GM23338 (cell line): ENCODE data around the gene VPS41. TPM values are rescaled to one million over a fixed set of nuclear protein-coding genes. Genes with fewer than 3 reads are reported as not detected.

Source experiments
- ATAC-seq: fragments of 200-7000 bp; cut with Tn5 transposase; 3 replicates; pipeline ENCODE4 v1.9.1; 2020
- DNase-seq: peaks from one replicate; pipeline ENCODE4 v3.0.0-alpha.2; 2015; ENCODE audit warnings: low spot score
- H2AFZ ChIP-seq: fragments of 200-600 bp; sonication (generic); 2 replicates; pipeline ENCODE4 v1.8.0; 2016; ENCODE audit warnings: antibody characterized with exemption, mild to moderate bottlenecking, moderate library complexity
- H3F3A ChIP-seq: fragments of 200-600 bp; sonication (generic); replicated peaks from 2 replicates; pipeline ENCODE4 v1.8.0; 2017; ENCODE audit warnings: antibody characterized with exemption, mixed run types, low read depth
- H3K27ac ChIP-seq: fragments of 200-600 bp; sonication (generic); 2 replicates; pipeline ENCODE4 v1.6.1; 2016; ENCODE audit warnings: low read depth
- H3K27me3 ChIP-seq: fragments of 200-600 bp; sonication (generic); 2 replicates; pipeline ENCODE4 v1.8.0; 2016; ENCODE audit warnings: mild to moderate bottlenecking, mixed run types, moderate library complexity; ENCODE audit not compliant: insufficient read depth
- H3K36me3 ChIP-seq: fragments of 200-600 bp; sonication (generic); 2 replicates; pipeline ENCODE4 v1.8.0; 2016; ENCODE audit warnings: mild to moderate bottlenecking; ENCODE audit not compliant: insufficient read depth
- H3K4me1 ChIP-seq: fragments of 200-600 bp; sonication (generic); 2 replicates; pipeline ENCODE4 v1.8.0; 2016; ENCODE audit warnings: mild to moderate bottlenecking, moderate library complexity; ENCODE audit not compliant: insufficient read depth
- H3K4me2 ChIP-seq: fragments of 200-600 bp; sonication (generic); 2 replicates; pipeline ENCODE4 v1.7.1; 2017; ENCODE audit warnings: mixed run types
- H3K4me3 ChIP-seq: fragments of 200-600 bp; sonication (generic); 2 replicates; pipeline ENCODE4 v1.6.1; 2016; ENCODE audit warnings: mixed run types
- H3K79me2 ChIP-seq: fragments of 200-600 bp; sonication (generic); replicated peaks from 2 replicates; pipeline ENCODE4 v1.8.0; 2017; ENCODE audit warnings: mild to moderate bottlenecking; ENCODE audit not compliant: insufficient read depth
- H3K9me2 ChIP-seq: fragments of 200-600 bp; sonication (generic); 2 replicates; pipeline ENCODE4 v1.8.0; 2017; ENCODE audit not compliant: insufficient read depth
- H4K20me1 ChIP-seq: fragments of 200-600 bp; sonication (generic); replicated peaks from 2 replicates; pipeline ENCODE4 v1.8.0; 2017; ENCODE audit warnings: mild to moderate bottlenecking; ENCODE audit not compliant: insufficient read depth
- H3K27ac Mint-ChIP-seq: 2 replicates; pipeline ENCODE4 v1.8.0; 2020; ENCODE audit warnings: inconsistent platforms, mild to moderate bottlenecking, moderate library complexity, mixed read lengths
- H3K27me3 Mint-ChIP-seq: 3 replicates; pipeline ENCODE4 v1.8.0; 2022; ENCODE audit warnings: low read depth, mild to moderate bottlenecking, moderate library complexity, mixed read lengths, inconsistent platforms; ENCODE audit not compliant: insufficient read depth, poor library complexity
- H3K36me3 Mint-ChIP-seq: 3 replicates; pipeline ENCODE4 v1.8.0; 2021; ENCODE audit warnings: low read depth, mild to moderate bottlenecking, inconsistent platforms, moderate library complexity, mixed read lengths
- H3K4me1 Mint-ChIP-seq: 3 replicates; pipeline ENCODE4 v1.8.0; 2020; ENCODE audit warnings: mild to moderate bottlenecking, inconsistent platforms, mixed read lengths
- H3K4me3 Mint-ChIP-seq: 3 replicates; pipeline ENCODE4 v1.8.0; 2021; ENCODE audit warnings: moderate library complexity, mild to moderate bottlenecking, inconsistent platforms, mixed read lengths
- H3K9me3 Mint-ChIP-seq: 3 replicates; pipeline ENCODE4 v1.8.0; 2020; ENCODE audit warnings: moderate library complexity, mild to moderate bottlenecking, inconsistent platforms, mixed read lengths
- CREB1 ChIP-seq: fragments of 250-450 bp; sonication (Bioruptor Pico); IDR thresholded peaks from 2 replicates; pipeline ENCODE4 v1.5.0; 2020; ENCODE audit warnings: low read depth, mild to moderate bottlenecking, moderate library complexity
- EZH2 ChIP-seq: fragments of 200-600 bp; sonication (generic); IDR thresholded peaks from one replicate; pipeline ENCODE4 v1.8.0; 2017; ENCODE audit warnings: antibody characterized with exemption, mild to moderate bottlenecking, low read depth; ENCODE audit not compliant: unreplicated experiment
- EZH2phosphoT487 ChIP-seq: fragments of 200-600 bp; sonication (generic); IDR thresholded peaks from one replicate; pipeline ENCODE4 v1.8.1; 2018; ENCODE audit warnings: antibody characterized with exemption; ENCODE audit not compliant: unreplicated experiment
- JUNB ChIP-seq: IDR thresholded peaks from one replicate; pipeline ENCODE4 v1.6.1; 2016; ENCODE audit warnings: antibody characterized with exemption; ENCODE audit not compliant: unreplicated experiment
- NANOG ChIP-seq: IDR thresholded peaks from 2 replicates; pipeline ENCODE4 v1.6.1; 2016; ENCODE audit warnings: antibody characterized with exemption, borderline replicate concordance
- POLR2AphosphoS5 ChIP-seq: IDR thresholded peaks from 2 replicates; pipeline ENCODE4 v1.6.1; 2016; ENCODE audit warnings: antibody characterized with exemption, low read depth
- STAT1 ChIP-seq: IDR thresholded peaks from one replicate; pipeline ENCODE4 v1.6.1; 2016; ENCODE audit warnings: antibody characterized with exemption; ENCODE audit not compliant: unreplicated experiment
- ZNF114 ChIP-seq: fragments of 250-450 bp; sonication (Bioruptor Pico); IDR thresholded peaks from 2 replicates; pipeline ENCODE4 v1.5.0; 2020; ENCODE audit warnings: mild to moderate bottlenecking, moderate library complexity
- ZNF331 ChIP-seq: fragments of 250-450 bp; sonication (Bioruptor Pico); IDR thresholded peaks from 2 replicates; pipeline ENCODE4 v1.5.0; 2020; ENCODE audit warnings: low read depth, mild to moderate bottlenecking, moderate library complexity
- polyA plus RNA-seq: library from polyadenylated mRNA; unstranded; fragments of >200 nt; fragmentation: Nextera tagmentation; extraction: Ambion mirVana; gene quantifications from 2 replicates; pipeline ENCODE4 v1.2.1, GENCODE V29; 2016
- total RNA-seq: library from RNA; depleted of rRNA; stranded (reverse); fragments of >200 nt; shearing (Covaris generic); gene quantifications from 2 replicates; pipeline ENCODE4 v1.2.3, GENCODE V29; 2014
- TF ChIP-seq, protein P1 (sequence below): IDR thresholded peaks from one replicate; pipeline ENCODE4 v1.6.1; 2018; ENCODE audit warnings: antibody characterized with exemption; ENCODE audit not compliant: unreplicated experiment
- TF ChIP-seq, protein P2 (sequence below): IDR thresholded peaks from 2 replicates; pipeline ENCODE4 v1.6.1; 2016; ENCODE audit warnings: antibody characterized with exemption
- TF ChIP-seq, protein P3 (sequence below): fragments of 250-450 bp; sonication (Bioruptor Pico); IDR thresholded peaks from 2 replicates; pipeline ENCODE4 v1.5.0; 2020; ENCODE audit warnings: mild to moderate bottlenecking, moderate library complexity
- TF ChIP-seq, protein P4 (sequence below), 2 experiments: fragments of 200-600 bp in 1 of 2; sonication (generic) in 1 of 2; conservative IDR thresholded peaks; 2 replicates each; pipeline versions ENCODE4 v1.5.1 to v1.6.1; 2016 to 2017; ENCODE audit warnings: antibody characterized with exemption in 2 of 2, low read depth in 2 of 2, mild to moderate bottlenecking in 2 of 2, moderate library complexity in 1 of 2

The VPS41 gene
- total and polyA plus RNA-seq, 2 experiments from 2014 or later, result 20.2 to 41.2 TPM

DNA sequence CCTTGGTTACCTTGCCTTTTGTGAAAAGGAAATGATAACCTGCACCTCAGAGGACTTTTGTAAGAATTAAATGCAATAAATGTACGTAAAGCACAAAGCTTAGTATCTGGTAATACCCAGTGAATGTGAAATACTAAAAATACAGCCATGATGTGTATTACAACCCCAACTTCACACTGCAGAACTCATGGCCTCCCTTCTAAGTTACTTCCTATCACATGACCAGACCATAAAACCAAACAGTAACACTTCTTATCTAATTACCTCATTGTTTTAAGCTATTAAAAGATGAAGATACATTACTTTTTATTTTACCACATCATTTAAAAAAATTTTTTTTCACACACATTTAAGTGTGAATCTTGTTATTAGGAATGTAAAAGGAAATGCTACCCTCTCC lies 29.0 kb downstream of the VPS41 start:
- peaks cover 18% of the 10 kb centered on the region for H3K4me1 Mint-ChIP-seq
- H2AFZ ChIP-seq, result no peak overlapping the region
- ATAC-seq (no peak), DNase-seq (no peak)
- H3K27me3 ChIP-seq, result no peaks in the 10 kb centered on the region
- peaks cover 2% of the 10 kb centered on the region; the same call in 1 of the 2 replicates for H3K4me1 ChIP-seq
- no peak overlapping the region for H3K27ac ChIP-seq
- peaks cover 4% of the 10 kb centered on the region for H3K9me2 ChIP-seq
- peaks cover 1% of the 10 kb centered on the region for H3K27me3 Mint-ChIP-seq
- peaks cover 60% of the 10 kb centered on the region for H3K79me2 ChIP-seq
- H4K20me1 ChIP-seq, result peaks cover 4% of the 10 kb centered on the region; the same call in 1 of the 2 replicates
- no peaks in the 10 kb centered on the region; the same call in 2 of the 3 replicates for H3K9me3 Mint-ChIP-seq
- no peaks in the 10 kb centered on the region for H3K36me3 ChIP-seq
- H3K4me2 ChIP-seq, result no peak overlapping the region
- H3K4me3 Mint-ChIP-seq, result no peak overlapping the region
- TF ChIP-seq CREB1 (CRISPR knock-in tag) (no peak), JUNB (no peak), EZH2 (no peak), ZNF331 (CRISPR knock-in tag) (no peak), ZNF114 (CRISPR knock-in tag) (no peak), NANOG (no peak), EZH2phosphoT487 (no peak), POLR2AphosphoS5 (no peak), STAT1 (no peak)
- TF ChIP-seq, protein P1, sequence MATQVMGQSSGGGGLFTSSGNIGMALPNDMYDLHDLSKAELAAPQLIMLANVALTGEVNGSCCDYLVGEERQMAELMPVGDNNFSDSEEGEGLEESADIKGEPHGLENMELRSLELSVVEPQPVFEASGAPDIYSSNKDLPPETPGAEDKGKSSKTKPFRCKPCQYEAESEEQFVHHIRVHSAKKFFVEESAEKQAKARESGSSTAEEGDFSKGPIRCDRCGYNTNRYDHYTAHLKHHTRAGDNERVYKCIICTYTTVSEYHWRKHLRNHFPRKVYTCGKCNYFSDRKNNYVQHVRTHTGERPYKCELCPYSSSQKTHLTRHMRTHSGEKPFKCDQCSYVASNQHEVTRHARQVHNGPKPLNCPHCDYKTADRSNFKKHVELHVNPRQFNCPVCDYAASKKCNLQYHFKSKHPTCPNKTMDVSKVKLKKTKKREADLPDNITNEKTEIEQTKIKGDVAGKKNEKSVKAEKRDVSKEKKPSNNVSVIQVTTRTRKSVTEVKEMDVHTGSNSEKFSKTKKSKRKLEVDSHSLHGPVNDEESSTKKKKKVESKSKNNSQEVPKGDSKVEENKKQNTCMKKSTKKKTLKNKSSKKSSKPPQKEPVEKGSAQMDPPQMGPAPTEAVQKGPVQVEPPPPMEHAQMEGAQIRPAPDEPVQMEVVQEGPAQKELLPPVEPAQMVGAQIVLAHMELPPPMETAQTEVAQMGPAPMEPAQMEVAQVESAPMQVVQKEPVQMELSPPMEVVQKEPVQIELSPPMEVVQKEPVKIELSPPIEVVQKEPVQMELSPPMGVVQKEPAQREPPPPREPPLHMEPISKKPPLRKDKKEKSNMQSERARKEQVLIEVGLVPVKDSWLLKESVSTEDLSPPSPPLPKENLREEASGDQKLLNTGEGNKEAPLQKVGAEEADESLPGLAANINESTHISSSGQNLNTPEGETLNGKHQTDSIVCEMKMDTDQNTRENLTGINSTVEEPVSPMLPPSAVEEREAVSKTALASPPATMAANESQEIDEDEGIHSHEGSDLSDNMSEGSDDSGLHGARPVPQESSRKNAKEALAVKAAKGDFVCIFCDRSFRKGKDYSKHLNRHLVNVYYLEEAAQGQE, result no peak
- TF ChIP-seq, protein P2, sequence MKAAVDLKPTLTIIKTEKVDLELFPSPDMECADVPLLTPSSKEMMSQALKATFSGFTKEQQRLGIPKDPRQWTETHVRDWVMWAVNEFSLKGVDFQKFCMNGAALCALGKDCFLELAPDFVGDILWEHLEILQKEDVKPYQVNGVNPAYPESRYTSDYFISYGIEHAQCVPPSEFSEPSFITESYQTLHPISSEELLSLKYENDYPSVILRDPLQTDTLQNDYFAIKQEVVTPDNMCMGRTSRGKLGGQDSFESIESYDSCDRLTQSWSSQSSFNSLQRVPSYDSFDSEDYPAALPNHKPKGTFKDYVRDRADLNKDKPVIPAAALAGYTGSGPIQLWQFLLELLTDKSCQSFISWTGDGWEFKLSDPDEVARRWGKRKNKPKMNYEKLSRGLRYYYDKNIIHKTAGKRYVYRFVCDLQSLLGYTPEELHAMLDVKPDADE, result no peak
- TF ChIP-seq, protein P3, sequence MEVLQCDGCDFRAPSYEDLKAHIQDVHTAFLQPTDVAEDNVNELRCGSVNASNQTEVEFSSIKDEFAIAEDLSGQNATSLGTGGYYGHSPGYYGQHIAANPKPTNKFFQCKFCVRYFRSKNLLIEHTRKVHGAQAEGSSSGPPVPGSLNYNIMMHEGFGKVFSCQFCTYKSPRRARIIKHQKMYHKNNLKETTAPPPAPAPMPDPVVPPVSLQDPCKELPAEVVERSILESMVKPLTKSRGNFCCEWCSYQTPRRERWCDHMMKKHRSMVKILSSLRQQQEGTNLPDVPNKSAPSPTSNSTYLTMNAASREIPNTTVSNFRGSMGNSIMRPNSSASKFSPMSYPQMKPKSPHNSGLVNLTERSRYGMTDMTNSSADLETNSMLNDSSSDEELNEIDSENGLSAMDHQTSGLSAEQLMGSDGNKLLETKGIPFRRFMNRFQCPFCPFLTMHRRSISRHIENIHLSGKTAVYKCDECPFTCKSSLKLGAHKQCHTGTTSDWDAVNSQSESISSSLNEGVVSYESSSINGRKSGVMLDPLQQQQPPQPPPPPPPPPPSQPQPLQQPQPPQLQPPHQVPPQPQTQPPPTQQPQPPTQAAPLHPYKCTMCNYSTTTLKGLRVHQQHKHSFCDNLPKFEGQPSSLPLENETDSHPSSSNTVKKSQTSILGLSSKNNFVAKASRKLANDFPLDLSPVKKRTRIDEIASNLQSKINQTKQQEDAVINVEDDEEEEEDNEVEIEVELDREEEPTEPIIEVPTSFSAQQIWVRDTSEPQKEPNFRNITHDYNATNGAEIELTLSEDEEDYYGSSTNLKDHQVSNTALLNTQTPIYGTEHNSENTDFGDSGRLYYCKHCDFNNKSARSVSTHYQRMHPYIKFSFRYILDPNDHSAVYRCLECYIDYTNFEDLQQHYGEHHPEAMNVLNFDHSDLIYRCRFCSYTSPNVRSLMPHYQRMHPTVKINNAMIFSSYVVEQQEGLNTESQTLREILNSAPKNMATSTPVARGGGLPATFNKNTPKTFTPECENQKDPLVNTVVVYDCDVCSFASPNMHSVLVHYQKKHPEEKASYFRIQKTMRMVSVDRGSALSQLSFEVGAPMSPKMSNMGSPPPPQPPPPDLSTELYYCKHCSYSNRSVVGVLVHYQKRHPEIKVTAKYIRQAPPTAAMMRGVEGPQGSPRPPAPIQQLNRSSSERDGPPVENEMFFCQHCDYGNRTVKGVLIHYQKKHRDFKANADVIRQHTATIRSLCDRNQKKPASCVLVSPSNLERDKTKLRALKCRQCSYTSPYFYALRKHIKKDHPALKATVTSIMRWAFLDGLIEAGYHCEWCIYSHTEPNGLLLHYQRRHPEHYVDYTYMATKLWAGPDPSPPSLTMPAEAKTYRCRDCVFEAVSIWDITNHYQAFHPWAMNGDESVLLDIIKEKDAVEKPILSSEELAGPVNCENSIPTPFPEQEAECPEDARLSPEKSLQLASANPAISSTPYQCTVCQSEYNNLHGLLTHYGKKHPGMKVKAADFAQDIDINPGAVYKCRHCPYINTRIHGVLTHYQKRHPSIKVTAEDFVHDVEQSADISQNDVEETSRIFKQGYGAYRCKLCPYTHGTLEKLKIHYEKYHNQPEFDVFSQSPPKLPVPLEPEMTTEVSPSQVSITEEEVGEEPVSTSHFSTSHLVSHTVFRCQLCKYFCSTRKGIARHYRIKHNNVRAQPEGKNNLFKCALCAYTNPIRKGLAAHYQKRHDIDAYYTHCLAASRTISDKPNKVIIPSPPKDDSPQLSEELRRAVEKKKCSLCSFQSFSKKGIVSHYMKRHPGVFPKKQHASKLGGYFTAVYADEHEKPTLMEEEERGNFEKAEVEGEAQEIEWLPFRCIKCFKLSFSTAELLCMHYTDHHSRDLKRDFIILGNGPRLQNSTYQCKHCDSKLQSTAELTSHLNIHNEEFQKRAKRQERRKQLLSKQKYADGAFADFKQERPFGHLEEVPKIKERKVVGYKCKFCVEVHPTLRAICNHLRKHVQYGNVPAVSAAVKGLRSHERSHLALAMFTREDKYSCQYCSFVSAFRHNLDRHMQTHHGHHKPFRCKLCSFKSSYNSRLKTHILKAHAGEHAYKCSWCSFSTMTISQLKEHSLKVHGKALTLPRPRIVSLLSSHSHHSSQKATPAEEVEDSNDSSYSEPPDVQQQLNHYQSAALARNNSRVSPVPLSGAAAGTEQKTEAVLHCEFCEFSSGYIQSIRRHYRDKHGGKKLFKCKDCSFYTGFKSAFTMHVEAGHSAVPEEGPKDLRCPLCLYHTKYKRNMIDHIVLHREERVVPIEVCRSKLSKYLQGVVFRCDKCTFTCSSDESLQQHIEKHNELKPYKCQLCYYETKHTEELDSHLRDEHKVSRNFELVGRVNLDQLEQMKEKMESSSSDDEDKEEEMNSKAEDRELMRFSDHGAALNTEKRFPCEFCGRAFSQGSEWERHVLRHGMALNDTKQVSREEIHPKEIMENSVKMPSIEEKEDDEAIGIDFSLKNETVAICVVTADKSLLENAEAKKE (CRISPR knock-in tag), result no peak
- TF ChIP-seq, protein P4, sequence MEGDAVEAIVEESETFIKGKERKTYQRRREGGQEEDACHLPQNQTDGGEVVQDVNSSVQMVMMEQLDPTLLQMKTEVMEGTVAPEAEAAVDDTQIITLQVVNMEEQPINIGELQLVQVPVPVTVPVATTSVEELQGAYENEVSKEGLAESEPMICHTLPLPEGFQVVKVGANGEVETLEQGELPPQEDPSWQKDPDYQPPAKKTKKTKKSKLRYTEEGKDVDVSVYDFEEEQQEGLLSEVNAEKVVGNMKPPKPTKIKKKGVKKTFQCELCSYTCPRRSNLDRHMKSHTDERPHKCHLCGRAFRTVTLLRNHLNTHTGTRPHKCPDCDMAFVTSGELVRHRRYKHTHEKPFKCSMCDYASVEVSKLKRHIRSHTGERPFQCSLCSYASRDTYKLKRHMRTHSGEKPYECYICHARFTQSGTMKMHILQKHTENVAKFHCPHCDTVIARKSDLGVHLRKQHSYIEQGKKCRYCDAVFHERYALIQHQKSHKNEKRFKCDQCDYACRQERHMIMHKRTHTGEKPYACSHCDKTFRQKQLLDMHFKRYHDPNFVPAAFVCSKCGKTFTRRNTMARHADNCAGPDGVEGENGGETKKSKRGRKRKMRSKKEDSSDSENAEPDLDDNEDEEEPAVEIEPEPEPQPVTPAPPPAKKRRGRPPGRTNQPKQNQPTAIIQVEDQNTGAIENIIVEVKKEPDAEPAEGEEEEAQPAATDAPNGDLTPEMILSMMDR (conservative IDR thresholded peaks at IDR 0.05; ENCODE audit: low read depth in 2 of 2), result no peak
- peak overlapping the region; percentile 12; the same call in 1 of the 2 replicates for H3K27ac Mint-ChIP-seq
- H3K4me3 ChIP-seq, result no peak overlapping the region
- H3K36me3 Mint-ChIP-seq, result peaks cover 7% of the 10 kb centered on the region
- no peaks in the 10 kb centered on the region for H3F3A ChIP-seq
